Uterus (tissue), 2 donors: ENCODE results near the gene TRIO.

ENCODE experiments used
- POLR2A ChIP-seq, 2 donors: fragments of 450-650 bp; IDR thresholded peaks; one replicate each; pipeline ENCODE4 v1.6.1; 2016; ENCODE audit warnings: antibody characterized with exemption in 2 of 2, mild to moderate bottlenecking in 1 of 2, moderate library complexity in 1 of 2
- TF ChIP-seq, protein P1 (sequence below), 4 experiments: fragments of 200-600 bp in 2 of 4; fragments of 450-650 bp in 2 of 4; sonication (generic) in 2 of 4; IDR thresholded peaks; one replicate each; pipeline ENCODE4 v1.5.1; 2016 to 2019; ENCODE audit warnings: antibody characterized with exemption in 4 of 4, mild to moderate bottlenecking in 2 of 4, moderate library complexity in 1 of 4

DNA sequence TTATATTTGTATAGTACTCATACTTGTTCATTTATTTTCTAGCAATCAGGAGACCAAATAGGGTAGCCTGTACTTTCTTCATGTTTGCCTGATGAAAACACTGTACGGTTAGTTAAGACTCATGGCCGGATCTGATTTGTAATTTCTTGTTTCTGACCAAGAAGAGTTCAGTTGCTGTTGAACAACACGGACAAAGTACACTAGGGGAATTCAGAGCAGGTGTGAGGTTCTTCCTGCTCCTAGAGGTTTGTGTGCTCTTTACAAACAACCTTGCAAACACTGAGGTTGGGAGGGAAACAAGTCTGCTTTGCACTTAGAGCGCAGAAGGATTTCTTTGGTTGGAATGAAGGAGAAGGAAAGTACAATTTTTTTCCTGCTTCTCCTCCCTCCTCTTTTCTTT is 69.7 kb downstream of the TRIO start:
- TF ChIP-seq, protein P1, sequence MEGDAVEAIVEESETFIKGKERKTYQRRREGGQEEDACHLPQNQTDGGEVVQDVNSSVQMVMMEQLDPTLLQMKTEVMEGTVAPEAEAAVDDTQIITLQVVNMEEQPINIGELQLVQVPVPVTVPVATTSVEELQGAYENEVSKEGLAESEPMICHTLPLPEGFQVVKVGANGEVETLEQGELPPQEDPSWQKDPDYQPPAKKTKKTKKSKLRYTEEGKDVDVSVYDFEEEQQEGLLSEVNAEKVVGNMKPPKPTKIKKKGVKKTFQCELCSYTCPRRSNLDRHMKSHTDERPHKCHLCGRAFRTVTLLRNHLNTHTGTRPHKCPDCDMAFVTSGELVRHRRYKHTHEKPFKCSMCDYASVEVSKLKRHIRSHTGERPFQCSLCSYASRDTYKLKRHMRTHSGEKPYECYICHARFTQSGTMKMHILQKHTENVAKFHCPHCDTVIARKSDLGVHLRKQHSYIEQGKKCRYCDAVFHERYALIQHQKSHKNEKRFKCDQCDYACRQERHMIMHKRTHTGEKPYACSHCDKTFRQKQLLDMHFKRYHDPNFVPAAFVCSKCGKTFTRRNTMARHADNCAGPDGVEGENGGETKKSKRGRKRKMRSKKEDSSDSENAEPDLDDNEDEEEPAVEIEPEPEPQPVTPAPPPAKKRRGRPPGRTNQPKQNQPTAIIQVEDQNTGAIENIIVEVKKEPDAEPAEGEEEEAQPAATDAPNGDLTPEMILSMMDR (IDR thresholded peaks at IDR 0.05): no peak
- no peak for TF ChIP-seq POLR2A (IDR thresholded peaks at IDR 0.05)
